RWPE2 (cell line): ENCODE measurements around the gene EPRS1.

ENCODE experiments used
- ATAC-seq: fragments of 200-7000 bp; cut with Tn5 transposase; 3 replicates; pipeline ENCODE4 v1.9.1; 2021; ENCODE audit warnings: low read depth
- DNase-seq: peaks from one replicate; pipeline ENCODE4 v3.0.0-alpha.2; 2020; ENCODE audit warnings: low spot score
- H3K27ac ChIP-seq: fragments of 450-650 bp; 2 replicates; pipeline ENCODE4 v1.5.1; 2017; ENCODE audit warnings: mild to moderate bottlenecking; ENCODE audit not compliant: poor library complexity, severe bottlenecking
- H3K27me3 ChIP-seq: fragments of 250-450 bp; sonication (Bioruptor Pico); 2 replicates; pipeline ENCODE4 v1.5.1; 2021; ENCODE audit warnings: mild to moderate bottlenecking, moderate library complexity; ENCODE audit not compliant: insufficient read depth, poor library complexity, severe bottlenecking
- H3K36me3 ChIP-seq: fragments of 250-450 bp; sonication (Bioruptor Pico); 2 replicates; pipeline ENCODE4 v1.5.1; 2020; ENCODE audit warnings: low read depth, mild to moderate bottlenecking, moderate library complexity
- H3K4me1 ChIP-seq: fragments of 250-450 bp; sonication (Bioruptor Pico); 2 replicates; pipeline ENCODE4 v1.5.1; 2021; ENCODE audit warnings: mild to moderate bottlenecking, moderate library complexity; ENCODE audit not compliant: insufficient read depth, poor library complexity, severe bottlenecking
- H3K4me3 ChIP-seq: fragments of 250-450 bp; sonication (Bioruptor Pico); 2 replicates; pipeline ENCODE4 v1.5.1; 2021; ENCODE audit warnings: mild to moderate bottlenecking, moderate library complexity; ENCODE audit not compliant: severe bottlenecking
- H3K9me3 ChIP-seq: fragments of 250-450 bp; sonication (Bioruptor Pico); 2 replicates; pipeline ENCODE4 v1.5.1; 2021; ENCODE audit warnings: mild to moderate bottlenecking, moderate library complexity; ENCODE audit not compliant: severe bottlenecking
- TF ChIP-seq, protein P1 (sequence below): fragments of 450-650 bp; IDR thresholded peaks from one replicate; pipeline ENCODE4 v1.5.1; 2017; ENCODE audit warnings: mild to moderate bottlenecking, moderate library complexity; ENCODE audit not compliant: poor library complexity, severe bottlenecking

Gene EPRS1

GRCh38 chr1:220005489-220005888 lies 40.8 kb downstream of the EPRS1 start:
- no peak for DNase-seq
- H3K27me3 ChIP-seq = no peaks in the 10 kb centered on the region
- H3K36me3 ChIP-seq = peaks cover 57% of the 10 kb centered on the region
- H3K4me1 ChIP-seq = no peaks in the 10 kb centered on the region
- no peak overlapping the region for H3K27ac ChIP-seq
- TF ChIP-seq, protein P1, sequence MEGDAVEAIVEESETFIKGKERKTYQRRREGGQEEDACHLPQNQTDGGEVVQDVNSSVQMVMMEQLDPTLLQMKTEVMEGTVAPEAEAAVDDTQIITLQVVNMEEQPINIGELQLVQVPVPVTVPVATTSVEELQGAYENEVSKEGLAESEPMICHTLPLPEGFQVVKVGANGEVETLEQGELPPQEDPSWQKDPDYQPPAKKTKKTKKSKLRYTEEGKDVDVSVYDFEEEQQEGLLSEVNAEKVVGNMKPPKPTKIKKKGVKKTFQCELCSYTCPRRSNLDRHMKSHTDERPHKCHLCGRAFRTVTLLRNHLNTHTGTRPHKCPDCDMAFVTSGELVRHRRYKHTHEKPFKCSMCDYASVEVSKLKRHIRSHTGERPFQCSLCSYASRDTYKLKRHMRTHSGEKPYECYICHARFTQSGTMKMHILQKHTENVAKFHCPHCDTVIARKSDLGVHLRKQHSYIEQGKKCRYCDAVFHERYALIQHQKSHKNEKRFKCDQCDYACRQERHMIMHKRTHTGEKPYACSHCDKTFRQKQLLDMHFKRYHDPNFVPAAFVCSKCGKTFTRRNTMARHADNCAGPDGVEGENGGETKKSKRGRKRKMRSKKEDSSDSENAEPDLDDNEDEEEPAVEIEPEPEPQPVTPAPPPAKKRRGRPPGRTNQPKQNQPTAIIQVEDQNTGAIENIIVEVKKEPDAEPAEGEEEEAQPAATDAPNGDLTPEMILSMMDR = no peak
- no peak for ATAC-seq
- no peaks in the 10 kb centered on the region for H3K9me3 ChIP-seq
- H3K4me3 ChIP-seq = no peak overlapping the region

- Histone ChIP-seq H3K36me3 (peaks cover 49% of the 10 kb centered on the region), H3K9me3 (no peaks in the 10 kb centered on the region), H3K27me3 (no peaks in the 10 kb centered on the region), H3K4me1 (no peaks in the 10 kb centered on the region), H3K27ac (no peak overlapping the region), H3K4me3 (no peak overlapping the region)
- ATAC-seq = no peak
- TF ChIP-seq, protein P1 = no peak
- DNase-seq = no peak
Measured at GRCh38 chr1:220003610-220004299, 42.5 kb downstream of the EPRS1 start.

- H3K36me3 ChIP-seq = peaks cover 51% of the 10 kb centered on the region
- TF ChIP-seq, protein P1 = no peak
- H3K4me3 ChIP-seq = no peak overlapping the region
- no peak for DNase-seq
- no peaks in the 10 kb centered on the region for H3K9me3 ChIP-seq
- H3K27ac ChIP-seq = no peak overlapping the region
- H3K4me1 ChIP-seq = no peaks in the 10 kb centered on the region
- no peaks in the 10 kb centered on the region for H3K27me3 ChIP-seq
- no peak for ATAC-seq
Measured at GRCh38 chr1:220003015-220003414, 43.3 kb downstream of the EPRS1 start.

DNA sequence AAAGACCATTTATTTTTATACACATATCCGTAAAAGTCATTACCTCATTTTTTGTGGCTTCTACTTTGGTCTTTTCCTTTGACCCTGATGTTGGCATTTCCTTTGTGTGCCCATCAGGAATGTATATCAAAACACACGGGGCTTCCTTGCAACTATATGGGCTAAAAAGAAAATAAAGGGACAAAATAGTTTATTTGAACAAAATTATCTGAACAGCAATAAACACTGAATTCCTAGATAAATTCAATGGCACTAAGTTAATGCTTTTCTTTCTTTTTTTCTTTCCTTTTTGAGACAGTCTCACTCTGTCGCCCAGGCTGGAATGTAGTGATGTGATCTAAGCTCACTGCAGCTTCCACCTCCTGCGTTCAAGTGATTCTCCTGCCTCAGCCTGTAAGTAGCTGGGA lies 45.2 kb downstream of the EPRS1 start:
- Histone ChIP-seq H3K4me1 (no peaks in the 10 kb centered on the region), H3K9me3 (no peaks in the 10 kb centered on the region), H3K36me3 (peaks cover 54% of the 10 kb centered on the region), H3K27me3 (no peaks in the 10 kb centered on the region), H3K4me3 (no peak overlapping the region), H3K27ac (no peak overlapping the region)
- DNase-seq = no peak
- TF ChIP-seq, protein P1 = no peak
- no peak for ATAC-seq

GRCh38 chr1:219999821-220000220 lies 46.5 kb downstream of the EPRS1 start:
- no peaks in the 10 kb centered on the region for H3K27me3 ChIP-seq
- no peaks in the 10 kb centered on the region for H3K4me1 ChIP-seq
- TF ChIP-seq, protein P1 = no peak
- H3K27ac ChIP-seq = no peak overlapping the region
- peaks cover 53% of the 10 kb centered on the region for H3K36me3 ChIP-seq
- DNase-seq (no peak), ATAC-seq (no peak)
- no peak overlapping the region for H3K4me3 ChIP-seq
- H3K9me3 ChIP-seq = no peaks in the 10 kb centered on the region
